RPMI7951 (cell line): ENCODE measurements around the gene CHD3. TPM values are rescaled to one million over a fixed set of nuclear protein-coding genes. Genes with fewer than 3 reads are reported as not detected.

ENCODE experiments used
- total RNA-seq: library from RNA; depleted of rRNA; stranded (reverse); fragments of >200 nt; shearing (Covaris generic); gene quantifications from 2 replicates; pipeline ENCODE4 v1.2.3, GENCODE V29; 2014; rRNA removed

The CHD3 gene
- total RNA-seq, 1 experiment from 2014 or later: 20.3 TPM

Other genes with a start within 250 kb of the CHD3 start
- gene ATP1B2, start 237.9 kb upstream of the CHD3 start, total RNA-seq: not detected in 2 replicates
- 2.5 and 4.1 TPM in 2 replicates for gene TP53, start 201.3 kb upstream of the CHD3 start, total RNA-seq
- 22.5 and 25.7 TPM in 2 replicates for gene WRAP53, start 200.3 kb upstream of the CHD3 start, total RNA-seq
- gene EFNB3, start 183.6 kb upstream of the CHD3 start, total RNA-seq: 0.84 and 1.3 TPM in 2 replicates
- 1.8 and 3.2 TPM in 2 replicates for gene DNAH2, start 171.0 kb upstream of the CHD3 start, total RNA-seq
- gene KDM6B, start 54.6 kb upstream of the CHD3 start, total RNA-seq: 0.20 and 0.48 TPM in 2 replicates
- gene TMEM88, start 33.7 kb upstream of the CHD3 start, total RNA-seq: not detected in 2 replicates
- 94.4 and 110 TPM in 2 replicates for gene NAA38, start 31.2 kb upstream of the CHD3 start, total RNA-seq
- gene CYB5D1, start 30.8 kb upstream of the CHD3 start, total RNA-seq: 5.7 and 6.1 TPM in 2 replicates
- gene RNF227, start 27.5 kb downstream of the CHD3 start, total RNA-seq: 2.3 and 7.8 TPM in 2 replicates
- gene KCNAB3, start 41.1 kb downstream of the CHD3 start, total RNA-seq: 1.1 TPM in 2 replicates
- gene TRAPPC1, start 43.2 kb downstream of the CHD3 start, total RNA-seq: 39.9 and 54.2 TPM in 2 replicates
- 19.6 and 23.2 TPM in 2 replicates for gene CNTROB, start 43.4 kb downstream of the CHD3 start, total RNA-seq
- not detected in 2 replicates for gene GUCY2D, start 113.8 kb downstream of the CHD3 start, total RNA-seq
- not detected in 2 replicates for gene ALOX15B, start 150.3 kb downstream of the CHD3 start, total RNA-seq
- gene ALOX12B, start 198.9 kb downstream of the CHD3 start, total RNA-seq: not detected in 2 replicates
- gene ALOXE3, start 229.7 kb downstream of the CHD3 start, total RNA-seq: 0.12 TPM in 1 of 2 replicates, not detected in the other
- 0.48 TPM in 1 of 2 replicates, not detected in the other for gene HES7, start 235.3 kb downstream of the CHD3 start, total RNA-seq